H1 (cell line): ENCODE results near the gene ATP7A. TPM values are rescaled to one million over a fixed set of nuclear protein-coding genes. Genes with fewer than 3 reads are reported as not detected.

Experiments used
- CTCF ChIA-PET: fragments of 300-600 bp; sonication (Branson Sonifier 250); formaldehyde crosslinking; loops from one replicate; lab custom pipeline; 2021; ENCODE audit not compliant: partially characterized antibody; lab: Charles Lee
- POLR2A ChIA-PET: fragments of 300-600 bp; sonication (Branson Sonifier 250); formaldehyde crosslinking; loops from one replicate; lab custom pipeline; 2021; ENCODE audit warnings: inconsistent platforms; ENCODE audit not compliant: partially characterized antibody; lab: Charles Lee
- DNase-seq, 2 experiments: peaks; one replicate each; pipeline versions ENCODE4 v3.0.0 to v3.0.0-alpha.2; 2010 to 2022; ENCODE audit warnings: low spot score in 2 of 2, low read depth in 1 of 2, mixed read lengths in 1 of 2
- FAIRE-seq: peaks from 2 replicates; lab custom pipeline; 2011; peaks lifted over from hg19 to GRCh38; lab: Jason Lieb, UNC
- H2AFZ ChIP-seq: 2 replicates; pipeline ENCODE4 v1.8.1; 2012; ENCODE audit warnings: low read length, inconsistent platforms
- H2AK5ac ChIP-seq: 2 replicates; pipeline ENCODE4 v1.6.1; 2013; ENCODE audit warnings: low read depth, low read length
- H2BK120ac ChIP-seq: replicated peaks from 2 replicates; pipeline ENCODE3; 2013; ENCODE audit warnings: low read depth, low read length, inconsistent platforms
- H2BK12ac ChIP-seq: 2 replicates; pipeline ENCODE4 v1.6.1; 2013; ENCODE audit warnings: low read depth, low read length
- H2BK15ac ChIP-seq: 2 replicates; pipeline ENCODE4 v1.6.1; 2013; ENCODE audit warnings: low read length
- H2BK20ac ChIP-seq: 2 replicates; pipeline ENCODE4 v1.6.1; 2013; ENCODE audit warnings: low read length
- H2BK5ac ChIP-seq: 2 replicates; pipeline ENCODE4 v1.6.1; 2013; ENCODE audit warnings: low read depth, low read length
- H3K14ac ChIP-seq: 2 replicates; pipeline ENCODE4 v1.6.1; 2013; ENCODE audit warnings: inconsistent platforms; ENCODE audit not compliant: insufficient read length
- H3K18ac ChIP-seq: 2 replicates; pipeline ENCODE4 v1.6.1; 2013; ENCODE audit warnings: low read length; ENCODE audit errors: extremely low read depth
- H3K23ac ChIP-seq: 2 replicates; pipeline ENCODE4 v1.6.1; 2013; ENCODE audit warnings: inconsistent platforms; ENCODE audit not compliant: insufficient read length
- H3K23me2 ChIP-seq: 2 replicates; pipeline ENCODE4 v1.6.1; 2013; ENCODE audit warnings: low read depth, low read length
- H3K27ac ChIP-seq: 2 replicates; pipeline ENCODE4 v1.6.1; 2011; ENCODE audit warnings: low read depth, low read length, inconsistent platforms
- H3K27me3 ChIP-seq, 4 experiments: replicated peaks in 1 of 4; 1 replicate in 1 of 4; 2 replicates in 3 of 4; pipeline versions ENCODE4 v1.6.1 to v1.8.1; 2011 to 2013; ENCODE audit warnings: low read length in 3 of 4, mild to moderate bottlenecking in 3 of 4, inconsistent platforms in 2 of 4, mixed read lengths in 2 of 4, moderate library complexity in 1 of 4; ENCODE audit not compliant: control insufficient read depth in 3 of 4, insufficient read depth in 3 of 4; ENCODE audit errors: extremely low read depth in 1 of 4
- H3K36me3 ChIP-seq, 4 experiments: 2 replicates each; pipeline versions ENCODE4 v1.6.1 to v1.8.1; 2011 to 2013; ENCODE audit warnings: mild to moderate bottlenecking in 4 of 4, low read length in 3 of 4, moderate library complexity in 2 of 4, control low read depth in 1 of 4, inconsistent platforms in 1 of 4; ENCODE audit not compliant: insufficient read depth in 4 of 4, control insufficient read depth in 2 of 4
- H3K4ac ChIP-seq: replicated peaks from 2 replicates; pipeline ENCODE3; 2013; ENCODE audit warnings: low read length, low read depth, mixed read lengths, inconsistent platforms; ENCODE audit not compliant: insufficient read length
- H3K4me1 ChIP-seq, 4 experiments: replicated peaks in 1 of 4; 1 replicate in 1 of 4; 2 replicates in 3 of 4; pipeline versions ENCODE4 v1.6.1 to v1.8.1; 2011 to 2013; ENCODE audit warnings: low read length in 3 of 4, inconsistent platforms in 2 of 4, mixed read lengths in 1 of 4; ENCODE audit not compliant: insufficient read depth in 4 of 4, control insufficient read depth in 3 of 4
- H3K4me2 ChIP-seq, 2 experiments: 2 replicates each; pipeline versions ENCODE4 v1.6.1 to v1.8.1; 2011 to 2013; ENCODE audit warnings: low read depth in 2 of 2, low read length in 2 of 2, control low read depth in 1 of 2, inconsistent platforms in 1 of 2, mild to moderate bottlenecking in 1 of 2; ENCODE audit not compliant: insufficient read depth in 1 of 2
- H3K4me3 ChIP-seq, 4 experiments: fragments of 200-600, 300-600 bp in 1 of 4; sonication (generic), shearing (Covaris generic), sonication (Bioruptor Twin) in 1 of 4; 2 replicates each; pipeline versions ENCODE4 v1.5.1 to v1.8.1; 2011 to 2016; ENCODE audit warnings: low read length in 4 of 4, low read depth in 3 of 4, control low read depth in 2 of 4, inconsistent platforms in 2 of 4, mild to moderate bottlenecking in 2 of 4, mixed read lengths in 1 of 4, moderate library complexity in 1 of 4; ENCODE audit not compliant: insufficient read depth in 2 of 4; ENCODE audit errors: extremely low read depth in 1 of 4
- H3K56ac ChIP-seq: replicated peaks from 2 replicates; pipeline ENCODE3; 2013; ENCODE audit warnings: low read depth, mild to moderate bottlenecking, mixed read lengths, low read length, inconsistent platforms; ENCODE audit not compliant: insufficient read length
- H3K79me1 ChIP-seq: 2 replicates; pipeline ENCODE4 v1.6.1; 2013; ENCODE audit warnings: low read depth, low read length, control low read depth
- H3K79me2 ChIP-seq, 2 experiments: 2 replicates each; pipeline versions ENCODE4 v1.6.1 to v1.8.1; 2012 to 2013; ENCODE audit warnings: low read length in 2 of 2, mild to moderate bottlenecking in 2 of 2, inconsistent platforms in 1 of 2; ENCODE audit not compliant: insufficient read depth in 2 of 2, control insufficient read depth in 1 of 2
- H3K9ac ChIP-seq, 4 experiments: replicated peaks in 1 of 4; 1 replicate in 1 of 4; 2 replicates in 3 of 4; pipeline versions ENCODE4 v1.6.1 to v1.8.1; 2011 to 2013; ENCODE audit warnings: low read depth in 3 of 4, low read length in 3 of 4, control low read depth in 2 of 4, mild to moderate bottlenecking in 2 of 4, moderate library complexity in 2 of 4, inconsistent platforms in 1 of 4; ENCODE audit errors: extremely low read depth in 1 of 4
- H3K9me3 ChIP-seq, 2 experiments: 2 replicates each; pipeline versions ENCODE4 v1.6.1 to v1.8.1; 2012 to 2013; ENCODE audit warnings: mild to moderate bottlenecking in 2 of 2, moderate library complexity in 2 of 2, control low read depth in 1 of 2, inconsistent platforms in 1 of 2, low read depth in 1 of 2, low read length in 1 of 2, mixed read lengths in 1 of 2; ENCODE audit not compliant: insufficient read depth in 2 of 2
- H4K20me1 ChIP-seq, 2 experiments: replicated peaks in 1 of 2; 2 replicates each; pipeline versions ENCODE3 to v1.8.1; 2011 to 2013; ENCODE audit warnings: inconsistent platforms in 2 of 2, low read length in 2 of 2, mild to moderate bottlenecking in 1 of 2; ENCODE audit not compliant: insufficient read depth in 2 of 2, control insufficient read depth in 1 of 2
- H4K5ac ChIP-seq: 2 replicates; pipeline ENCODE4 v1.6.1; 2013; ENCODE audit warnings: low read length, low read depth, mixed read lengths, inconsistent platforms; ENCODE audit not compliant: insufficient read length
- H4K8ac ChIP-seq: 2 replicates; pipeline ENCODE4 v1.8.0; 2013; ENCODE audit warnings: mild to moderate bottlenecking, moderate library complexity, low read length, inconsistent platforms; ENCODE audit not compliant: insufficient read depth; ENCODE audit errors: extremely low read depth
- H4K91ac ChIP-seq: replicated peaks from 2 replicates; pipeline ENCODE3; 2013; ENCODE audit warnings: low read length, mixed read lengths, inconsistent platforms; ENCODE audit not compliant: insufficient read length
- BCL11A ChIP-seq, 2 experiments: IDR thresholded peaks; one replicate each; pipeline ENCODE4 v1.6.1; 2011; ENCODE audit warnings: low read depth in 2 of 2, low read length in 2 of 2, mild to moderate bottlenecking in 2 of 2
- HDAC6 ChIP-seq: IDR thresholded peaks from one replicate; pipeline ENCODE4 v1.7.1; 2012; ENCODE audit warnings: low read depth, mild to moderate bottlenecking, inconsistent platforms, low read length, moderate library complexity
- RBBP5 ChIP-seq: IDR thresholded peaks from 2 replicates; pipeline ENCODE4 v1.7.1; 2012; ENCODE audit warnings: low read depth, mild to moderate bottlenecking, inconsistent platforms, low read length, moderate library complexity, borderline replicate concordance
- polyA plus RNA-seq, 7 experiments: library from polyadenylated mRNA; depleted of rRNA in 3 of 7; stranded (reverse) in 5 of 7; unstranded in 2 of 7; fragments of >200 nt in 5 of 7; fragments of 200-250 nt in 2 of 7; gene quantifications; 1 replicate in 5 of 7; 2 replicates in 1 of 7; 4 replicates in 1 of 7; pipeline versions ENCODE4 v1.2.1 to v1.2.3, GENCODE V29; 2011 to 2013; ENCODE audit warnings: missing spikeins in 2 of 7, mixed read lengths in 2 of 7
- total RNA-seq: library from RNA; stranded (reverse); fragmentation: NEBNext Ultra II Directional; extraction: Animal tissue kit (Norgen Biotek cat#: 25700); gene quantifications from 2 replicates; pipeline ENCODE4 v1.2.1, GENCODE V29; 2021

The ATP7A gene
- total and polyA plus RNA-seq, 2 of the 8 experiments (the other 6 are each of a cell fraction or from before 2014, with no cell fraction given) = 0.73 to 2.8 TPM

GRCh38 chrX:78074088-78074487, 163.6 kb downstream of the ATP7A start:
- Histone ChIP-seq H2BK120ac (no peak overlapping the region), H3K9ac (no peak overlapping the region), H4K5ac (no peak overlapping the region), H2AK5ac (no peak overlapping the region), H4K20me1 (no peaks in the 10 kb centered on the region), H2BK15ac (no peak overlapping the region), H4K91ac (no peak overlapping the region), H3K4me2 (no peak overlapping the region), H3K4ac (no peak overlapping the region), H3K27me3 (no peaks in the 10 kb centered on the region), H2BK12ac (no peak overlapping the region), H3K4me1 (no peaks in the 10 kb centered on the region), H3K79me1 (no peaks in the 10 kb centered on the region), H2AFZ (no peak overlapping the region), H4K8ac (no peak overlapping the region), H3K23me2 (no peaks in the 10 kb centered on the region), H3K79me2 (no peaks in the 10 kb centered on the region), H3K56ac (no peak overlapping the region), H3K14ac (no peak overlapping the region), H3K4me3 (no peak overlapping the region), H3K36me3 (no peaks in the 10 kb centered on the region), H3K18ac (no peak overlapping the region), H3K9me3 (0 out of 4 replicates have a peak, but pooled peaks cover 0 to 3% of the 10 kb centered on the region in 2 experiments), H3K23ac (no peak overlapping the region), H2BK20ac (no peak overlapping the region), H3K27ac (no peak overlapping the region), H2BK5ac (no peak overlapping the region)
- ChIA-PET CTCF (interaction anchor here (1.4 kb wide), 1 partner anchor 18 kb away, joined by 3 read pairs; no protein-coding TSS in a partner anchor), POLR2A (no interaction called here)
- FAIRE-seq (no peak), DNase-seq (no peak)
- TF ChIP-seq HDAC6 (no peak), RBBP5 (no peak), BCL11A (IDR thresholded peaks at IDR 0.05; ENCODE audit: low read depth in 2 of 2, low read length in 2 of 2) (no peak)
